Measurements from ENCODE around the gene DSC3. TPM values are rescaled to one million over a fixed set of nuclear protein-coding genes. Genes with fewer than 3 reads are reported as not detected.

DSC3 gene
- total RNA-seq, 1 experiment from 2014 or later = 60.8 TPM

GRCh38 chr18:30960661-30961060, 81.9 kb downstream of the DSC3 start:
- CTCF ChIA-PET = interaction anchor here (0.6 to 1.7 kb wide), 2 partner anchors 10 to 75 kb away, joined by 3 to 5 read pairs; no protein-coding TSS in a partner anchor
- Mint-ChIP-seq H3K27ac (ENCODE audit: low read depth, unreplicated experiment) (no peak overlapping the region), H3K27me3 (ENCODE audit: insufficient read depth, unreplicated experiment) (peaks cover 14% of the 10 kb centered on the region), H3K9me3 (ENCODE audit: unreplicated experiment) (no peaks in the 10 kb centered on the region), H3K4me1 (ENCODE audit: insufficient read depth, unreplicated experiment) (no peaks in the 10 kb centered on the region), H3K36me3 (ENCODE audit: insufficient read depth, unreplicated experiment) (no peaks in the 10 kb centered on the region), H3K4me3 (ENCODE audit: unreplicated experiment) (no peak overlapping the region)
- DNase-seq (ENCODE audit: unreplicated experiment) = no peak
- intact Hi-C loops (cut with micrococcal nuclease) = no loop called here
- POLR2A ChIA-PET = no interaction called here
- BruUV-seq (replicated peaks) = no TSS peak
- TF ChIP-seq CTCF (IDR thresholded peaks at IDR 0.05; ENCODE audit: unreplicated experiment) = no peak

DNA sequence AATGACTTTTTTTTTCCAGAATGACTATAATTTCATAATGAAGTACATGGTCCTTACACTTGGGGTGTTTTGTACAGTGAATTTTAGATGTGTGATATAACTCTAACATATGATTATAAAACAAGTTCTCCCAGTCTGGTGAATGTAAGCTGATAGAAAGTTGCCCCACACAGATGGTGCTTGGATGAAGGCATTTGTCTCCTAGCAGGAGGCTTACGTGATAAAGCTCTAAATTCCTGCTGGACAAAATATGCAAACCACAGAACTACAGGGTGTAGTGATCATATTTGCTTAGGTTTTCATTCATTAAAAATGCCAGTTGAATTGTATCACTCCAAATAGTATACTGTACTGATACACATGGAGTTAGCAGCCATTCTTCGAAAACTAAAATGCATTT, 85.5 kb downstream of the DSC3 start:
- BruUV-seq (replicated peaks) = no TSS peak
- intact Hi-C loops (cut with micrococcal nuclease) = no loop called here
- H3K4me3 Mint-ChIP-seq (ENCODE audit: unreplicated experiment) = no peak overlapping the region
- TF ChIP-seq CTCF (IDR thresholded peaks at IDR 0.05; ENCODE audit: unreplicated experiment) = no peak
- no peak overlapping the region for H3K27ac Mint-ChIP-seq (ENCODE audit: low read depth, unreplicated experiment)
- ChIA-PET CTCF (no interaction called here), POLR2A (no interaction called here)
- DNase-seq (ENCODE audit: unreplicated experiment) = no peak
- no peaks in the 10 kb centered on the region for H3K36me3 Mint-ChIP-seq (ENCODE audit: insufficient read depth, unreplicated experiment)
- H3K9me3 Mint-ChIP-seq (ENCODE audit: unreplicated experiment) = no peaks in the 10 kb centered on the region
- no peaks in the 10 kb centered on the region for H3K4me1 Mint-ChIP-seq (ENCODE audit: insufficient read depth, unreplicated experiment)
- peaks cover 16% of the 10 kb centered on the region for H3K27me3 Mint-ChIP-seq (ENCODE audit: insufficient read depth, unreplicated experiment)

DNA sequence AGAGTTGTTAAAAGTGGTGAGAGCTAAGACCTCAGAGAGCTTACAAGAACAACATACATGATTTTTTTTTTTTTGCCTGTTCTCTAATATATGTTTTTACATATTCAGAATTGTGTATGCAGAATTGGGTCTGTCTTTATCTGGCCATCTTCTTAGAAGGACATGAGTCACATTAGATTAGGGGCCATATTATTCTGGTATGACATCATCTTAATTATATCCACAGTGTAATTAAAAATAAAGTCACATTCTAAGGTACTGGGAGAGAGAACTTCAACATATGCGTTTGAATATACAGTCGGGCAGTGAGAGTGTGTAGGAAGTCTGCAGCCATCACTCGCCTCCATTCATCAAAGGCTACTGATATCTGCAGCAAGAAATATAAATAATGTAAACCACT, 88.3 kb downstream of the DSC3 start:
- POLR2A ChIA-PET = no interaction called here
- CTCF ChIA-PET = interaction anchor here (0.6 kb wide), 1 partner anchor 297 kb away, joined by 4 read pairs; no protein-coding TSS in a partner anchor
- peaks cover 32% of the 10 kb centered on the region for H3K27me3 Mint-ChIP-seq (ENCODE audit: insufficient read depth, unreplicated experiment)
- TF ChIP-seq CTCF (IDR thresholded peaks at IDR 0.05; ENCODE audit: unreplicated experiment) = no peak
- intact Hi-C loops (cut with micrococcal nuclease) = no loop called here
- BruUV-seq (replicated peaks) = no TSS peak
- no peak overlapping the region for H3K27ac Mint-ChIP-seq (ENCODE audit: low read depth, unreplicated experiment)
- no peaks in the 10 kb centered on the region for H3K9me3 Mint-ChIP-seq (ENCODE audit: unreplicated experiment)
- no peak for DNase-seq (ENCODE audit: unreplicated experiment)
- H3K4me3 Mint-ChIP-seq (ENCODE audit: unreplicated experiment) = no peak overlapping the region
- no peaks in the 10 kb centered on the region for H3K36me3 Mint-ChIP-seq (ENCODE audit: insufficient read depth, unreplicated experiment)
- H3K4me1 Mint-ChIP-seq (ENCODE audit: insufficient read depth, unreplicated experiment) = peaks cover 5% of the 10 kb centered on the region

DNA sequence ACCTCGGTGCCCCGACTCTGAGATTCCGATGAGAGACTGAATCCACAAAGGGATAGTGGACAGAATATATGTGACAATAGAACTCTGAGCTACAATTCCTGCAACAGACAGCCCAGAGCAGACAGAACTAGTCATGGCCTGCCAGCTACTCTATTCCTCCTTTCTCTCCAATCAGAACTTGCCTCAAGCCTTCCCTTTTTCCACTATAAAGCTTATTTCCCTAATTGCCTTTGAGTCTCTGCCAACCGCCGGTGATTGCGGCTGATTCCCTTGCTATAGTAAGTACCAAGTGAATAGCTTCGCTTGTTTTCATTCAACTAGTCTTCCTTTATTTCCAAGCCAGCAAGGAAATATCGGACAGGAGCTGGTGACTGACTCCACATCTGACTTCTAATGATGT, 96.8 kb downstream of the DSC3 start:
- no peak overlapping the region for H3K27ac Mint-ChIP-seq (ENCODE audit: low read depth, unreplicated experiment)
- POLR2A ChIA-PET = interaction anchor here (0.6 to 1.1 kb wide), 2 partner anchors 9 to 1802 kb away, joined by 3 read pairs; no protein-coding TSS in a partner anchor
- H3K9me3 Mint-ChIP-seq (ENCODE audit: unreplicated experiment) = peaks cover 11% of the 10 kb centered on the region
- H3K36me3 Mint-ChIP-seq (ENCODE audit: insufficient read depth, unreplicated experiment) = no peaks in the 10 kb centered on the region
- no peak overlapping the region for H3K4me3 Mint-ChIP-seq (ENCODE audit: unreplicated experiment)
- CTCF ChIA-PET = interaction anchor here (1.5 kb wide), 1 partner anchor 1071 kb away, joined by 4 read pairs; no protein-coding TSS in a partner anchor
- peaks cover 27% of the 10 kb centered on the region for H3K27me3 Mint-ChIP-seq (ENCODE audit: insufficient read depth, unreplicated experiment)
- no TSS peak for BruUV-seq (replicated peaks)
- peaks cover 5% of the 10 kb centered on the region for H3K4me1 Mint-ChIP-seq (ENCODE audit: insufficient read depth, unreplicated experiment)
- no peak for DNase-seq (ENCODE audit: unreplicated experiment)
- intact Hi-C loops (cut with micrococcal nuclease) = no loop called here
- no peak for TF ChIP-seq CTCF (IDR thresholded peaks at IDR 0.05; ENCODE audit: unreplicated experiment)
